HEK293 (cell line): Measurements from ENCODE around the gene FHL1.

Experiments used
- CTCF ChIA-PET: fragments of 350-600 bp; formaldehyde crosslinking; extraction: SDS; loops from one replicate; lab custom pipeline; 2021; ENCODE audit warnings: antibody characterized with exemption; lab: Yijun Ruan, JAX
- POLR2A ChIA-PET: fragments of 300-600 bp; formaldehyde crosslinking; extraction: SDS; loops from one replicate; lab custom pipeline; 2020; ENCODE audit warnings: antibody characterized with exemption, inconsistent platforms; lab: Yijun Ruan, JAX
- H3K27ac ChIP-seq: fragments of 200-500 bp; sonication (Bioruptor generic); 2 replicates; pipeline ENCODE4 v1.5.1; 2014; ENCODE audit warnings: low read depth, low read length, control low read depth, inconsistent platforms; ENCODE audit errors: extremely low read depth
- H3K36me3 ChIP-seq, 2 experiments: fragments of 200-500 bp in 1 of 2; sonication (Bioruptor generic) in 1 of 2; 1 replicate in 1 of 2; 2 replicates in 1 of 2; pipeline ENCODE4 v1.5.1; 2014 to 2017; ENCODE audit warnings: inconsistent platforms in 2 of 2, low read length in 2 of 2; ENCODE audit not compliant: control insufficient read depth in 2 of 2, insufficient read depth in 1 of 2
- H3K4me1 ChIP-seq: fragments of 200-500 bp; sonication (Bioruptor generic); 2 replicates; pipeline ENCODE4 v1.5.1; 2014; ENCODE audit warnings: mild to moderate bottlenecking, low read length, inconsistent platforms; ENCODE audit not compliant: control insufficient read depth, insufficient read depth
- H3K4me3 ChIP-seq: 2 replicates; pipeline ENCODE4 v1.5.1; 2011; ENCODE audit warnings: low read depth, mild to moderate bottlenecking, control low read depth, low read length, moderate library complexity
- H3K9me3 ChIP-seq: fragments of 200-500 bp; sonication (Bioruptor generic); 2 replicates; pipeline ENCODE4 v1.5.1; 2014; ENCODE audit warnings: low read depth, low read length, inconsistent platforms; ENCODE audit not compliant: control insufficient read depth, insufficient read depth
- GLIS2 ChIP-seq: fragments of 450-650 bp; formaldehyde crosslinking; IDR thresholded peaks from 2 replicates; pipeline ENCODE4 v1.5.1; 2016; ENCODE audit warnings: missing biosample characterization, missing genetic modification characterization
- KLF16 ChIP-seq: fragments of 450-650 bp; formaldehyde crosslinking; IDR thresholded peaks from 2 replicates; pipeline ENCODE4 v1.5.1; 2017; ENCODE audit warnings: missing biosample characterization, missing genetic modification characterization
- KLF8 ChIP-seq: fragments of 450-650 bp; formaldehyde crosslinking; IDR thresholded peaks from 2 replicates; pipeline ENCODE4 v1.5.1; 2016; ENCODE audit warnings: missing biosample characterization, missing genetic modification characterization
- KLF9 ChIP-seq: fragments of 450-650 bp; formaldehyde crosslinking; IDR thresholded peaks from 2 replicates; pipeline ENCODE4 v1.5.1; 2016; ENCODE audit warnings: missing biosample characterization, missing genetic modification characterization, low read depth
- MEIS1 ChIP-seq: sonication (generic); formaldehyde crosslinking; IDR thresholded peaks from 2 replicates; pipeline ENCODE4 v1.8.1; 2022; ENCODE audit warnings: missing genetic modification reagents, mild to moderate bottlenecking, borderline replicate concordance
- SETDB1 ChIP-seq: IDR thresholded peaks from one replicate; pipeline ENCODE4 v1.6.1; 2017; ENCODE audit warnings: mild to moderate bottlenecking, low read length, moderate library complexity, mixed read lengths; ENCODE audit not compliant: insufficient read length
- SP2 ChIP-seq: fragments of 450-650 bp; formaldehyde crosslinking; IDR thresholded peaks from 2 replicates; pipeline ENCODE4 v1.5.1; 2016; ENCODE audit warnings: missing biosample characterization, missing genetic modification characterization
- SP3 ChIP-seq: fragments of 450-650 bp; formaldehyde crosslinking; IDR thresholded peaks from 2 replicates; pipeline ENCODE4 v1.5.1; 2016; ENCODE audit warnings: missing biosample characterization, missing genetic modification characterization
- YY1 ChIP-seq: fragments of 450-650 bp; formaldehyde crosslinking; IDR thresholded peaks from 2 replicates; pipeline ENCODE4 v1.5.1; 2018; ENCODE audit warnings: missing biosample characterization, missing genetic modification characterization
- YY2 ChIP-seq: fragments of 450-650 bp; formaldehyde crosslinking; IDR thresholded peaks from 2 replicates; pipeline ENCODE4 v1.5.1; 2016; ENCODE audit warnings: missing biosample characterization, missing genetic modification characterization
- ZBTB8A ChIP-seq: fragments of 450-650 bp; formaldehyde crosslinking; IDR thresholded peaks from 2 replicates; pipeline ENCODE4 v1.5.1; 2016; ENCODE audit warnings: missing biosample characterization, missing genetic modification characterization
- ZNF24 ChIP-seq: fragments of 450-650 bp; formaldehyde crosslinking; IDR thresholded peaks from 2 replicates; pipeline ENCODE4 v1.5.1; 2016; ENCODE audit warnings: missing biosample characterization, missing genetic modification characterization
- ZNF366 ChIP-seq: fragments of 450-650 bp; formaldehyde crosslinking; conservative IDR thresholded peaks from 2 replicates; pipeline ENCODE4 v1.5.1; 2016; ENCODE audit warnings: missing biosample characterization, missing genetic modification characterization
- ZNF394 ChIP-seq: fragments of 450-650 bp; formaldehyde crosslinking; IDR thresholded peaks from 2 replicates; pipeline ENCODE4 v1.5.1; 2016; ENCODE audit warnings: missing biosample characterization, missing genetic modification characterization, mild to moderate bottlenecking, moderate library complexity, borderline replicate concordance
- ZNF423 ChIP-seq: fragments of 450-650 bp; formaldehyde crosslinking; IDR thresholded peaks from 2 replicates; pipeline ENCODE4 v1.5.1; 2016; ENCODE audit warnings: missing biosample characterization, missing genetic modification characterization
- ZNF600 ChIP-seq: fragments of 450-650 bp; formaldehyde crosslinking; IDR thresholded peaks from 2 replicates; pipeline ENCODE4 v1.5.1; 2016; ENCODE audit warnings: missing biosample characterization, missing genetic modification characterization
- ZNF621 ChIP-seq: fragments of 450-650 bp; formaldehyde crosslinking; IDR thresholded peaks from 2 replicates; pipeline ENCODE4 v1.5.1; 2017; ENCODE audit warnings: missing biosample characterization, missing genetic modification characterization
- ZNF76 ChIP-seq: fragments of 450-650 bp; formaldehyde crosslinking; IDR thresholded peaks from 2 replicates; pipeline ENCODE4; 2016; ENCODE audit warnings: low read depth, missing biosample characterization, missing genetic modification characterization, borderline replicate concordance
- ZXDB ChIP-seq: fragments of 450-650 bp; formaldehyde crosslinking; IDR thresholded peaks from 2 replicates; pipeline ENCODE4 v1.5.1; 2016; ENCODE audit warnings: missing biosample characterization, missing genetic modification characterization
- TF ChIP-seq, protein P1 (sequence below): fragments of 450-650 bp; formaldehyde crosslinking; optimal IDR thresholded peaks from 2 replicates; pipeline ENCODE3; 2016; ENCODE audit warnings: missing biosample characterization, mild to moderate bottlenecking, missing genetic modification characterization
- TF ChIP-seq, protein P2 (sequence below): sonication (generic); formaldehyde crosslinking; IDR thresholded peaks from 2 replicates; pipeline ENCODE4 v1.8.1; 2022; ENCODE audit warnings: mild to moderate bottlenecking, moderate library complexity, missing genetic modification reagents
- TF ChIP-seq, protein P3 (sequence below): fragments of 450-650 bp; formaldehyde crosslinking; IDR thresholded peaks from 2 replicates; pipeline ENCODE4 v1.5.1; 2016; ENCODE audit warnings: missing biosample characterization, missing genetic modification characterization
- TF ChIP-seq, protein P4 (sequence below): fragments of 450-650 bp; formaldehyde crosslinking; conservative IDR thresholded peaks from 2 replicates; pipeline ENCODE4 v1.5.1; 2016; ENCODE audit warnings: low read depth, missing biosample characterization, missing genetic modification characterization
- TF ChIP-seq, protein P5 (sequence below): fragments of 450-650 bp; formaldehyde crosslinking; IDR thresholded peaks from 2 replicates; pipeline ENCODE4 v1.5.1; 2016; ENCODE audit warnings: missing biosample characterization, missing genetic modification characterization
- TF ChIP-seq, protein P6 (sequence below): fragments of 450-650 bp; IDR thresholded peaks from 2 replicates; pipeline ENCODE4 v1.5.1; 2018; ENCODE audit warnings: missing biosample characterization, missing genetic modification characterization

FHL1 gene

DNA sequence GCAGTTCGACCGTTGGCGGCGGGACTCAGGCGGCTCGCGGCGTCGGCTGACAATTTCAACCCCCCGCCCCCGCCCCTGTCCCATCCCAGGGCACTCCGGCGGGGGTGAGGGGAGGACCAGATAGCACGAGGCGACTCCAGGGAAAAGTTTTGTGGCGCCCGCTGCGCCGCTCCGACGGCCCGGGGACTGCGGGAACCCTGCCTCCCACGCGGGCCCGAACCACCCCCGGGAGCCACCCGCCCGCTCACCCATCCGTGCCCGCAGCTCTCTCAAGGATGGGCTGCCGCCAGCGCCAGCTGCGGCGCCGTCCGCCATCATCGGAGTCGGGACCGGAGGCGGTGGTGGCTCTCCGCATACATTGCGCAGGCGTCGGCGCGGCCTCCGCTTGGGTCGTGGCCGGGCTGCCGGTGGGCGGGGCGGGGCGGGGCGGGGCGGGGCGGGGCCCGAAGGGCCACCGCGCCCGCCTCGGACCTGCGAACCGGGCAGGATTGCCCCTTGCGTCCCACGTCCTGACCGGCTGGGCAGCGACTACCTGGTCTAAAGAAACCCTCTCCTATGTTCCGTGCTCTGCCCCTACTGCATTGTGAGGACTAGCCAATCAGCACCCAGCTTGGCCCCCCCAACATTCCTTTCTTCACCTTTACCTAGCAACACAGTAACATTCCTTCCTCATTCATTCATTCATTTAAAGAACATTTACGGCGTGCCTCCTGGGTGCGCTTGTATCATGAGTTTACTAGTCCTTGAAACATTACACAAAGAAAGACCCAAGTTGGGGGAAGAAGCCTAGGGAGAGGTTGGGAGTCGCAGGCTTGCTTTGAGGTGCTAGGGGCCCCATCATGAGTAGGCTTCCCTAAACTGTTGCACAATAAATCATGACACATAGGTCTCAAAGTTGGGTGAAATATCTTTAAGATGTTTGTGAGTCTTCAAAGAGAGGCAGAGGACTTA lies 104.0 kb downstream of the FHL1 start, which contains the start of gene MAP7D3:
Gene MAP7D3, minus strand, starts transcription at position 360 of the 951 bp plus-strand sequence. Its CDS starts 42 bp downstream, at position 318.
- ChIA-PET CTCF (interaction anchor here (0.6 kb wide), 1 partner anchor 17 kb away, joined by 3 read pairs; no protein-coding TSS in a partner anchor), POLR2A (no interaction called here)
- H3K27ac ChIP-seq, result peak within 1 kb of the TSS; percentile 77; the same call in 1 of the 2 replicates
- H3K4me1 ChIP-seq, result peaks cover 4% of the 10 kb centered on the region; the same call in 1 of the 2 replicates
- H3K9me3 ChIP-seq, result no peaks in the 10 kb centered on the region
- no peaks in the 10 kb centered on the region for H3K36me3 ChIP-seq
- H3K4me3 ChIP-seq, result peak within 1 kb of the TSS; percentile 56
- TF ChIP-seq ZNF600 (peak; percentile 34; the same call in 1 of the 2 replicates), GLIS2 (tag by site-specific recombination) (peak; percentile 33), KLF9 (peak; percentile 29; the same call in 1 of the 2 replicates), SP2 (tag by site-specific recombination) (peak; percentile 21; the same call in 1 of the 2 replicates), ZNF24 (tag by site-specific recombination) (peak; percentile 99), ZNF621 (tag by site-specific recombination) (no peak), SETDB1 (no peak), SP3 (peak; percentile 16; the same call in 1 of the 2 replicates), ZNF366 (tag by site-specific recombination) (peak; percentile 69), ZNF394 (tag by site-specific recombination) (peak; percentile 21; the same call in 1 of the 2 replicates), YY1 (tag by site-specific recombination) (peak; percentile 67; the same call in 1 of the 2 replicates), YY2 (tag by site-specific recombination) (peak; percentile 54), ZBTB8A (tag by site-specific recombination) (peak; percentile 56; the same call in 1 of the 2 replicates), ZNF423 (tag by site-specific recombination) (no peak), ZXDB (0 out of 2 replicates have a peak, but pooled peaks have one; percentile 24), KLF16 (tag by site-specific recombination) (peak; percentile 47; the same call in 1 of the 2 replicates), MEIS1 (CRISPR knock-in tag) (no peak), KLF8 (tag by site-specific recombination) (0 out of 2 replicates have a peak, but pooled peaks have one; percentile 25), ZNF76 (tag by site-specific recombination) (peak; percentile 37; the same call in 1 of the 2 replicates)
- TF ChIP-seq, protein P1, sequence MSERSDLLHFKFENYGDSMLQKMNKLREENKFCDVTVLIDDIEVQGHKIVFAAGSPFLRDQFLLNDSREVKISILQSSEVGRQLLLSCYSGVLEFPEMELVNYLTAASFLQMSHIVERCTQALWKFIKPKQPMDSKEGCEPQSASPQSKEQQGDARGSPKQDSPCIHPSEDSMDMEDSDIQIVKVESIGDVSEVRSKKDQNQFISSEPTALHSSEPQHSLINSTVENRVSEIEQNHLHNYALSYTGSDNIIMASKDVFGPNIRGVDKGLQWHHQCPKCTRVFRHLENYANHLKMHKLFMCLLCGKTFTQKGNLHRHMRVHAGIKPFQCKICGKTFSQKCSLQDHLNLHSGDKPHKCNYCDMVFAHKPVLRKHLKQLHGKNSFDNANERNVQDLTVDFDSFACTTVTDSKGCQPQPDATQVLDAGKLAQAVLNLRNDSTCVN, result peak; percentile 69
- TF ChIP-seq, protein P2, sequence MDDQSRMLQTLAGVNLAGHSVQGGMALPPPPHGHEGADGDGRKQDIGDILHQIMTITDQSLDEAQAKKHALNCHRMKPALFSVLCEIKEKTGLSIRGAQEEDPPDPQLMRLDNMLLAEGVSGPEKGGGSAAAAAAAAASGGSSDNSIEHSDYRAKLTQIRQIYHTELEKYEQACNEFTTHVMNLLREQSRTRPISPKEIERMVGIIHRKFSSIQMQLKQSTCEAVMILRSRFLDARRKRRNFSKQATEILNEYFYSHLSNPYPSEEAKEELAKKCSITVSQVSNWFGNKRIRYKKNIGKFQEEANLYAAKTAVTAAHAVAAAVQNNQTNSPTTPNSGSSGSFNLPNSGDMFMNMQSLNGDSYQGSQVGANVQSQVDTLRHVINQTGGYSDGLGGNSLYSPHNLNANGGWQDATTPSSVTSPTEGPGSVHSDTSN (CRISPR knock-in tag), result 0 out of 2 replicates have a peak, but pooled peaks have one; percentile 31
- TF ChIP-seq, protein P3, sequence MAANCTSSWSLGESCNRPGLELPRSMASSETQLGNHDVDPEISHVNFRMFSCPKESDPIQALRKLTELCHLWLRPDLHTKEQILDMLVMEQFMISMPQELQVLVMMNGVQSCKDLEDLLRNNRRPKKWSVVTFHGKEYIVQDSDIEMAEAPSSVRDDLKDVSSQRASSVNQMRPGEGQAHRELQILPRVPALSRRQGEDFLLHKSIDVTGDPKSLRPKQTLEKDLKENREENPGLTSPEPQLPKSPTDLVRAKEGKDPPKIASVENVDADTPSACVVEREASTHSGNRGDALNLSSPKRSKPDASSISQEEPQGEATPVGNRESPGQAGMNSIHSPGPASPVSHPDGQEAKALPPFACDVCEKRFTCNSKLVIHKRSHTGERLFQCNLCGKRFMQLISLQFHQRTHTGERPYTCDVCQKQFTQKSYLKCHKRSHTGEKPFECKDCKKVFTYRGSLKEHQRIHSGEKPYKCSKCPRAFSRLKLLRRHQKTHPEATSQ, result 0 out of 2 replicates have a peak, but pooled peaks have one; percentile 70
- TF ChIP-seq, protein P4, sequence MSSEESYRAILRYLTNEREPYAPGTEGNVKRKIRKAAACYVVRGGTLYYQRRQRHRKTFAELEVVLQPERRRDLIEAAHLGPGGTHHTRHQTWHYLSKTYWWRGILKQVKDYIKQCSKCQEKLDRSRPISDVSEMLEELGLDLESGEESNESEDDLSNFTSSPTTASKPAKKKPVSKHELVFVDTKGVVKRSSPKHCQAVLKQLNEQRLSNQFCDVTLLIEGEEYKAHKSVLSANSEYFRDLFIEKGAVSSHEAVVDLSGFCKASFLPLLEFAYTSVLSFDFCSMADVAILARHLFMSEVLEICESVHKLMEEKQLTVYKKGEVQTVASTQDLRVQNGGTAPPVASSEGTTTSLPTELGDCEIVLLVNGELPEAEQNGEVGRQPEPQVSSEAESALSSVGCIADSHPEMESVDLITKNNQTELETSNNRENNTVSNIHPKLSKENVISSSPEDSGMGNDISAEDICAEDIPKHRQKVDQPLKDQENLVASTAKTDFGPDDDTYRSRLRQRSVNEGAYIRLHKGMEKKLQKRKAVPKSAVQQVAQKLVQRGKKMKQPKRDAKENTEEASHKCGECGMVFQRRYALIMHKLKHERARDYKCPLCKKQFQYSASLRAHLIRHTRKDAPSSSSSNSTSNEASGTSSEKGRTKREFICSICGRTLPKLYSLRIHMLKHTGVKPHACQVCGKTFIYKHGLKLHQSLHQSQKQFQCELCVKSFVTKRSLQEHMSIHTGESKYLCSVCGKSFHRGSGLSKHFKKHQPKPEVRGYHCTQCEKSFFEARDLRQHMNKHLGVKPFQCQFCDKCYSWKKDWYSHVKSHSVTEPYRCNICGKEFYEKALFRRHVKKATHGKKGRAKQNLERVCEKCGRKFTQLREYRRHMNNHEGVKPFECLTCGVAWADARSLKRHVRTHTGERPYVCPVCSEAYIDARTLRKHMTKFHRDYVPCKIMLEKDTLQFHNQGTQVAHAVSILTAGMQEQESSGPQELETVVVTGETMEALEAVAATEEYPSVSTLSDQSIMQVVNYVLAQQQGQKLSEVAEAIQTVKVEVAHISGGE (tag by site-specific recombination), result 0 out of 2 replicates have a peak, but pooled peaks have one; percentile 16
- TF ChIP-seq, protein P5, sequence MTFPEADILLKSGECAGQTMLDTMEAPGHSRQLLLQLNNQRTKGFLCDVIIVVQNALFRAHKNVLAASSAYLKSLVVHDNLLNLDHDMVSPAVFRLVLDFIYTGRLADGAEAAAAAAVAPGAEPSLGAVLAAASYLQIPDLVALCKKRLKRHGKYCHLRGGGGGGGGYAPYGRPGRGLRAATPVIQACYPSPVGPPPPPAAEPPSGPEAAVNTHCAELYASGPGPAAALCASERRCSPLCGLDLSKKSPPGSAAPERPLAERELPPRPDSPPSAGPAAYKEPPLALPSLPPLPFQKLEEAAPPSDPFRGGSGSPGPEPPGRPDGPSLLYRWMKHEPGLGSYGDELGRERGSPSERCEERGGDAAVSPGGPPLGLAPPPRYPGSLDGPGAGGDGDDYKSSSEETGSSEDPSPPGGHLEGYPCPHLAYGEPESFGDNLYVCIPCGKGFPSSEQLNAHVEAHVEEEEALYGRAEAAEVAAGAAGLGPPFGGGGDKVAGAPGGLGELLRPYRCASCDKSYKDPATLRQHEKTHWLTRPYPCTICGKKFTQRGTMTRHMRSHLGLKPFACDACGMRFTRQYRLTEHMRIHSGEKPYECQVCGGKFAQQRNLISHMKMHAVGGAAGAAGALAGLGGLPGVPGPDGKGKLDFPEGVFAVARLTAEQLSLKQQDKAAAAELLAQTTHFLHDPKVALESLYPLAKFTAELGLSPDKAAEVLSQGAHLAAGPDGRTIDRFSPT (tag by site-specific recombination), result peak; percentile 24; the same call in 1 of the 2 replicates
- TF ChIP-seq, protein P6, sequence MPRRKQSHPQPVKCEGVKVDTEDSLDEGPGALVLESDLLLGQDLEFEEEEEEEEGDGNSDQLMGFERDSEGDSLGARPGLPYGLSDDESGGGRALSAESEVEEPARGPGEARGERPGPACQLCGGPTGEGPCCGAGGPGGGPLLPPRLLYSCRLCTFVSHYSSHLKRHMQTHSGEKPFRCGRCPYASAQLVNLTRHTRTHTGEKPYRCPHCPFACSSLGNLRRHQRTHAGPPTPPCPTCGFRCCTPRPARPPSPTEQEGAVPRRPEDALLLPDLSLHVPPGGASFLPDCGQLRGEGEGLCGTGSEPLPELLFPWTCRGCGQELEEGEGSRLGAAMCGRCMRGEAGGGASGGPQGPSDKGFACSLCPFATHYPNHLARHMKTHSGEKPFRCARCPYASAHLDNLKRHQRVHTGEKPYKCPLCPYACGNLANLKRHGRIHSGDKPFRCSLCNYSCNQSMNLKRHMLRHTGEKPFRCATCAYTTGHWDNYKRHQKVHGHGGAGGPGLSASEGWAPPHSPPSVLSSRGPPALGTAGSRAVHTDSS (tag by site-specific recombination), result no peak
